Thymus (tissue), 11 donors: ENCODE results near the gene CHD5. TPM values are rescaled to one million over a fixed set of nuclear protein-coding genes. Genes with fewer than 3 reads are reported as not detected.

ENCODE experiments used
- DNase-seq, 9 donors: peaks; one replicate each; pipeline ENCODE4 v3.0.0-alpha.2; 2013; ENCODE audit warnings: low spot score in 9 of 9, low read depth in 6 of 9, missing footprints in 1 of 9
- H3K27ac ChIP-seq, 2 donors: one replicate each; pipeline ENCODE4 v1.5.1; 2013; ENCODE audit warnings: control low read depth in 1 of 2, low read depth in 1 of 2, low read length in 1 of 2, mild to moderate bottlenecking in 1 of 2, moderate library complexity in 1 of 2
- H3K27me3 ChIP-seq, 2 donors: one replicate each; pipeline ENCODE4 v1.5.1; 2013; ENCODE audit warnings: low read length in 1 of 2; ENCODE audit not compliant: control insufficient read depth in 2 of 2, insufficient read depth in 1 of 2
- H3K36me3 ChIP-seq, 2 donors: one replicate each; pipeline ENCODE4 v1.5.1; 2013; ENCODE audit warnings: low read length in 1 of 2, mild to moderate bottlenecking in 1 of 2, moderate library complexity in 1 of 2; ENCODE audit not compliant: control insufficient read depth in 2 of 2, insufficient read depth in 2 of 2
- H3K4me1 ChIP-seq, 2 donors: one replicate each; pipeline ENCODE4 v1.5.1; 2013; ENCODE audit warnings: low read length in 2 of 2; ENCODE audit not compliant: control insufficient read depth in 2 of 2, insufficient read depth in 2 of 2
- H3K4me3 ChIP-seq, 2 donors: one replicate each; pipeline ENCODE4 v1.5.1; 2013; ENCODE audit warnings: low read length in 2 of 2, control low read depth in 1 of 2, mild to moderate bottlenecking in 1 of 2
- H3K9me3 ChIP-seq, 2 donors: one replicate each; pipeline ENCODE4 v1.5.1; 2013; ENCODE audit warnings: low read length in 1 of 2, mild to moderate bottlenecking in 1 of 2; ENCODE audit not compliant: control insufficient read depth in 2 of 2, insufficient read depth in 1 of 2
- WGBS: extraction: QIAGEN DNeasy Blood & Tissue Kit; methylation state at CpG from one replicate; pipeline ENCODE4 v1.1.7; 2013; 5-methylcytosine and 5-hydroxymethylcytosine counted together
- polyA plus RNA-seq: library from polyadenylated mRNA; stranded (reverse); fragments of 200-250 nt; gene quantifications from one replicate; pipeline ENCODE4 v1.2.3, GENCODE V29; 2013
- total RNA-seq: library from RNA; stranded (reverse); fragments of 120-200 nt; gene quantifications from one replicate; pipeline ENCODE4 v1.2.4, GENCODE V29; 2013
- donor health status: healthy.

Gene CHD5
- total and polyA plus RNA-seq, 2 donors = 0.28 to 0.98 TPM

DNA sequence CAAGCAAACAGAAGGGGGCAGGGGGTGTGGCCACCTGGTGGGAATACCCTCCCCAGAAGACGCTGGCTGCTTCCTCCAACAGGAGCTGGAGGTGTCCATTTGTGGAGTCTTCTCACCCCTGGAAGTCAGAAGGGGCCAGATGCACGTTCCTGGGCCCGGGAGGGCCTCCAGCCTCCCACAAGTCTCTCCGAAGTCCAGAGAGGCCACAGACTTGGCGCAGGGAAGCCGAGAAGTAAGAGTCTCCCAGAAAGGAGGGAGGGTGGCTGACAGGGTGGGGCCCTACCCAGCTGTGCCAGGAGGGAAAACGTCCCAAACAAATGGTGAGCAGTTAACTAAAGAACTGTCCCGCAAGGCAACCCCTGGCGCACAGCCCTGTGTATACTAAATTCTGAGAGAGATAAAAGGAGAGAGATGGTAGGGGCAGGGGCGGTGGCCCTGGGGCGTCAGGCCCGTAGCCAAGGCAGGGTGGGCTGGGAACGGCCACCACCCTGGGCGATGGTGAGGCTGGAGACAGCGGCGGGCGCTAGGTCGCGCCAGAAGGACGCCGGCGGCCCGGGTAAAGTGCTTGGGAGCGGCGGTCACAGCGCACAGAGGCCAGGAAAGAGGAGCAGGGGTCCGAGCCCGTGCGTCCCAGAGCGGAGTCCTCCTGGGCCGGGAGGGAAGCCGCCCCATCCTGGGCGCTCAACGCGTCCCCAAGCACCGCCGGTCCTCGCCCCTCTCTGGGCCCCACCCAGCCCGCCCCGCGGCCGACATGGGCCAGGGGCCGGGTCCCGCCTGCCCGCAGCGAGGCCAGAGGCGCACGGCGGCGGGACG, 1.2 kb downstream of the CHD5 start:
- no peak for DNase-seq
- H3K27ac ChIP-seq = no peak overlapping the region
- H3K36me3 ChIP-seq = no peaks in the 10 kb centered on the region
- H3K27me3 ChIP-seq = peaks cover 50 to 65% of the 10 kb centered on the region in 2 donors
- 8% methylated on average over 51 of the region's 51 CpGs for WGBS
- no peaks in the 10 kb centered on the region for H3K9me3 ChIP-seq
- H3K4me1 ChIP-seq = peaks cover 4% of the 10 kb centered on the region in 2 donors
- H3K4me3 ChIP-seq = no peak overlapping the region

- peaks cover 50 to 62% of the 10 kb centered on the region in 2 donors for H3K27me3 ChIP-seq
- H3K36me3 ChIP-seq = no peaks in the 10 kb centered on the region
- H3K9me3 ChIP-seq = no peaks in the 10 kb centered on the region
- no peak overlapping the region for H3K4me3 ChIP-seq
- DNase-seq = no peak
- H3K4me1 ChIP-seq = peaks cover 4% of the 10 kb centered on the region in 2 donors
- WGBS = 89% methylated on average over 18 of the region's 18 CpGs
- H3K27ac ChIP-seq = no peak overlapping the region
These were observed 2.3 kb downstream of the CHD5 start for GRCh38 chr1:6177681-6178380.

GRCh38 chr1:6176779-6177178, 3.3 kb downstream of the CHD5 start:
- Histone ChIP-seq H3K4me1 (peaks cover 4% of the 10 kb centered on the region in 2 donors), H3K27me3 (peaks cover 45 to 54% of the 10 kb centered on the region in 2 donors), H3K36me3 (no peaks in the 10 kb centered on the region), H3K27ac (no peak overlapping the region), H3K9me3 (no peaks in the 10 kb centered on the region), H3K4me3 (no peak overlapping the region)
- DNase-seq = no peak
- WGBS = 90% methylated on average over 5 of the region's 5 CpGs

- Histone ChIP-seq H3K9me3 (no peaks in the 10 kb centered on the region), H3K27ac (no peak overlapping the region), H3K4me1 (peaks cover 0 to 3% of the 10 kb centered on the region in 2 donors), H3K4me3 (no peak overlapping the region), H3K27me3 (peaks cover 33 to 46% of the 10 kb centered on the region in 2 donors), H3K36me3 (no peaks in the 10 kb centered on the region)
- WGBS = 90% methylated on average over 6 of the region's 6 CpGs
- DNase-seq = no peak
These were observed 4.7 kb downstream of the CHD5 start for GRCh38 chr1:6175411-6175828.

DNA sequence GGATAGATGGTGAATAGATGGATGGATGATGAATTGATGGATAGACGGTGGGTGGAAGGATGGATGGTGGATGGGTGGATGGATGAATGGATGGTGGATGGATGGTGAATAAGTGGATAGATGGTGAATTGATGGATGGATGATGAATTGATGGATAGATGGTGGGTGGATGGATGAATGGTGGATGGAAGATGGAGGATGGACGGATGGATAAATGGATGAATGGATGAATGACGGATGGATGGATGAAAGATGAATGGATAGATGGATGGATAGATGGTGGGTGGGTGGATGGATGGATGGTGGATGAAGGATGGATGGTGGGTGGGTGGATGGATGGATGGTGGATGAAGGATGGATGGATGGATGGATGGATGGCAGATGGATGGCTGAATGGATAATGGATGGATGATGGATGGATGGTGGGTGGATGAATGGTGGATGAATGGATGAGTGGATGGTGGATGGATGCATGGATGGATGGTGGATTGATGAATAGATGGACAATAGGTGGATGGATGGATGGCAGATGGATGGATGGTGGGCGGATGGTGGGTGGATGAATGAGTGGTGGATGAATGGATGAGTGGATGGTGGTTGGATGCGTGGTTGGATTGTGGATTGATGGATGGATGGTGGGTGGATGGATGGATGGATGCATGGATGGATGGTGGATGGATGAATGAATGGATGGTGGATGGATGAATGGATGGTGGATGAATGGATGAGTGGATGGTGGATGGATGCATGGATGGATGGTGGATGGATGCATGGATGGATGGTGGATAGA, 5.3 kb downstream of the CHD5 start:
- H3K9me3 ChIP-seq = no peaks in the 10 kb centered on the region
- H3K27me3 ChIP-seq = peaks cover 27 to 43% of the 10 kb centered on the region in 2 donors
- WGBS = 89% methylated on average over 5 of the region's 5 CpGs

GRCh38 chr1:6172549-6172948, 7.6 kb downstream of the CHD5 start:
- Histone ChIP-seq H3K36me3 (no peaks in the 10 kb centered on the region), H3K27ac (no peak overlapping the region), H3K4me3 (no peak overlapping the region), H3K4me1 (no peaks in the 10 kb centered on the region), H3K27me3 (peaks cover 5 to 30% of the 10 kb centered on the region in 2 donors), H3K9me3 (no peaks in the 10 kb centered on the region)
- DNase-seq = no peak
- WGBS = 95% methylated on average over 10 of the region's 10 CpGs

More for the DNA sequence above, 5.3 kb downstream of the CHD5 start:
- Histone ChIP-seq H3K4me3 (no peak overlapping the region), H3K27ac (no peak overlapping the region), H3K36me3 (no peaks in the 10 kb centered on the region), H3K4me1 (no peaks in the 10 kb centered on the region)
- DNase-seq = no peak

DNA sequence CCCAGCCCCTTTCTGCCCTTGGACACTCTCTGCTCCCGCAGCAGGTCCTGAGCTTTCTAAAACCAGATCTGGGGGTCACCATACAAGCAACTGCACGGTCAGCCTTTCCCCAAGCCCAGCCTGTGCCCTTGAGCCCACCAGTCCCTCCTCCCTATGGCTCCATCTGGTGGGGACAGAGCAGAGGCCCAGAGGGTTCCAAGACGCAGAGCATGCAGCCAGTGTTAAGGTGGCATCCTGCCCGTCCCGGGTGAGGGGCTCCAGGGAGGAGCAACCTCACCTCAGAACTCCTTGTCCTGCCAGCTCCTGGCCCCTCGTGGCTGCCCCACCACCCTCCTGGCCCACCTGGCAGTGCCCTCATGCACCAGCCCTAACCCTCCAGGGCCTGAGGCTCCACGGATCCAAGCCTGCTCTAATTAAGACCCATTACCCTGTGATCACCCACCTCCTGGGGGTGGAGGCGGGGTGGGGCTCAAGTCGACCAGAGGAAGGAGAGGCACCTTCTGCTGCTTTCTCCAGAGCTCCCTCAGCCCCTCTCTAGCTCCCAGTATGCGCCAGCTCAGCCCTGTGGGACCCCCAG, 8.5 kb downstream of the CHD5 start:
- 57% methylated on average over 10 of the region's 10 CpGs for WGBS
- Histone ChIP-seq H3K9me3 (no peaks in the 10 kb centered on the region), H3K4me1 (no peaks in the 10 kb centered on the region), H3K4me3 (no peak overlapping the region), H3K36me3 (no peaks in the 10 kb centered on the region), H3K27ac (no peak overlapping the region), H3K27me3 (peaks cover under 1 to 21% of the 10 kb centered on the region in 2 donors)
- DNase-seq = no peak

- Histone ChIP-seq H3K4me3 (no peak overlapping the region), H3K4me1 (no peaks in the 10 kb centered on the region), H3K27me3 (peaks cover 0 to 14% of the 10 kb centered on the region in 2 donors), H3K9me3 (no peaks in the 10 kb centered on the region), H3K36me3 (no peaks in the 10 kb centered on the region), H3K27ac (no peak overlapping the region)
- 69% methylated on average over 19 of the region's 19 CpGs for WGBS
- no peak for DNase-seq
These were observed 9.3 kb downstream of the CHD5 start for GRCh38 chr1:6170742-6171201.
